Thyroid gland (tissue), 4 donors: ENCODE data around the gene BEST2. TPM values are rescaled to one million over a fixed set of nuclear protein-coding genes. Genes with fewer than 3 reads are reported as not detected.

ENCODE experiments used
- DNase-seq, 2 donors: peaks; one replicate each; pipeline ENCODE4 v3.0.0-alpha.2; 2019
- H3K27ac ChIP-seq, 3 donors: fragments of 200-600 bp; sonication (generic); 1 replicate in 2 of 3; 2 replicates in 1 of 3; pipeline ENCODE4 v1.5.1; 2016 to 2019; ENCODE audit warnings: mild to moderate bottlenecking in 1 of 3, moderate library complexity in 1 of 3
- H3K27me3 ChIP-seq: fragments of 200-600 bp; sonication (generic); one replicate; pipeline ENCODE4 v1.5.1; 2019
- H3K36me3 ChIP-seq, 2 donors: fragments of 200-600 bp; sonication (generic); one replicate each; pipeline ENCODE4 v1.5.1; 2016 to 2019
- H3K4me1 ChIP-seq, 2 donors: fragments of 200-600 bp; sonication (generic); one replicate each; pipeline ENCODE4 v1.5.1; 2017 to 2019
- H3K4me3 ChIP-seq, 3 donors: fragments of 200-600 bp; sonication (generic); replicated peaks in 1 of 3; 1 replicate in 2 of 3; 2 replicates in 1 of 3; pipeline ENCODE4 v1.5.1; 2016; ENCODE audit warnings: mild to moderate bottlenecking in 1 of 3
- H3K9me3 ChIP-seq: fragments of 200-600 bp; sonication (generic); one replicate; pipeline ENCODE4 v1.5.1; 2017
- CTCF ChIP-seq, 6 experiments: fragments of 200-600 bp in 3 of 6; fragments of 450-650 bp in 3 of 6; sonication (generic) in 3 of 6; IDR thresholded peaks; one replicate each; pipeline ENCODE4 v1.5.1; 2016 to 2019; ENCODE audit warnings: antibody characterized with exemption in 6 of 6, mild to moderate bottlenecking in 2 of 6, inconsistent platforms in 1 of 6, moderate library complexity in 1 of 6
- POLR2A ChIP-seq, 2 donors: fragments of 450-650 bp; IDR thresholded peaks; one replicate each; pipeline ENCODE4 v1.6.1; 2017; ENCODE audit warnings: antibody characterized with exemption in 2 of 2, mild to moderate bottlenecking in 2 of 2, moderate library complexity in 1 of 2
- WGBS, 2 donors: methylation state at CpG; one replicate each; pipeline ENCODE4 v1.1.5; 2017; 5-methylcytosine and 5-hydroxymethylcytosine counted together
- intact Hi-C: fragments of 100-400 bp; cut with DNase I; formaldehyde crosslinking; loops from one replicate; pipeline ENCODE4 v1.15.1; 2023
- total RNA-seq, 4 donors: library from RNA; depleted of rRNA; stranded (reverse); fragments of >200 nt; gene quantifications; one replicate each; pipeline ENCODE4 v1.2.3, GENCODE V29; 2016

BEST2 gene
- total RNA-seq, 4 donors from 2014 or later, result not detected

GRCh38 chr19:12800923-12801465 is 49.4 kb downstream of the BEST2 start:
- no peak for TF ChIP-seq POLR2A (IDR thresholded peaks at IDR 0.05)
- TF ChIP-seq CTCF (IDR thresholded peaks at IDR 0.05), result no peak
- intact Hi-C loops, result no loop called here
- DNase-seq, result peak in 1 of 2 donors; percentile 26

GRCh38 chr19:12801466-12802266 is 50.1 kb downstream of the BEST2 start, which contains the start of the genes PRDX2 and THSD8:
TSS of gene PRDX2 (minus strand) at chr19:12801800. CDS start at chr19:12801261, 539 bp downstream.
TSS of gene THSD8 (plus strand) at chr19:12802069. CDS start at chr19:12802072, 3 bp downstream.
- Histone ChIP-seq H3K36me3 (no peaks in the 10 kb centered on the region), H3K27me3 (no peaks in the 10 kb centered on the region), H3K4me3 (peak within 1 kb of the TSS; percentile 58 to 97 (median 86)), H3K4me1 (peaks cover 15 to 19% of the 10 kb centered on the region in 2 donors), H3K27ac (peak within 1 kb of the TSS; percentile 35 to 56 (median 39)), H3K9me3 (no peaks in the 10 kb centered on the region)
- DNase-seq, result peak; percentile 83 to 88
- WGBS, 2 donors, result 0 to 1% methylated on average over 15 to 40 of the region's 78 CpGs
- peak in 2 of 6 experiments; percentile 4 to 11 for TF ChIP-seq CTCF (IDR thresholded peaks at IDR 0.05)
- peak; percentile 39 to 96 for TF ChIP-seq POLR2A (IDR thresholded peaks at IDR 0.05)
- intact Hi-C loops, result no loop called here

More at GRCh38 chr19:12800923-12801465, 49.4 kb downstream of the BEST2 start:
- peak overlapping the region; percentile 58 to 97 (median 86) for H3K4me3 ChIP-seq
- H3K27me3 ChIP-seq, result no peaks in the 10 kb centered on the region
- H3K27ac ChIP-seq, result peak overlapping the region; percentile 35 to 56 (median 39)
- no peaks in the 10 kb centered on the region for H3K36me3 ChIP-seq
- H3K4me1 ChIP-seq, result peaks cover 18 to 20% of the 10 kb centered on the region in 2 donors
- 3 to 12% methylated on average over 6 to 19 of the region's 38 CpGs for WGBS, 2 donors
- no peaks in the 10 kb centered on the region for H3K9me3 ChIP-seq

DNA sequence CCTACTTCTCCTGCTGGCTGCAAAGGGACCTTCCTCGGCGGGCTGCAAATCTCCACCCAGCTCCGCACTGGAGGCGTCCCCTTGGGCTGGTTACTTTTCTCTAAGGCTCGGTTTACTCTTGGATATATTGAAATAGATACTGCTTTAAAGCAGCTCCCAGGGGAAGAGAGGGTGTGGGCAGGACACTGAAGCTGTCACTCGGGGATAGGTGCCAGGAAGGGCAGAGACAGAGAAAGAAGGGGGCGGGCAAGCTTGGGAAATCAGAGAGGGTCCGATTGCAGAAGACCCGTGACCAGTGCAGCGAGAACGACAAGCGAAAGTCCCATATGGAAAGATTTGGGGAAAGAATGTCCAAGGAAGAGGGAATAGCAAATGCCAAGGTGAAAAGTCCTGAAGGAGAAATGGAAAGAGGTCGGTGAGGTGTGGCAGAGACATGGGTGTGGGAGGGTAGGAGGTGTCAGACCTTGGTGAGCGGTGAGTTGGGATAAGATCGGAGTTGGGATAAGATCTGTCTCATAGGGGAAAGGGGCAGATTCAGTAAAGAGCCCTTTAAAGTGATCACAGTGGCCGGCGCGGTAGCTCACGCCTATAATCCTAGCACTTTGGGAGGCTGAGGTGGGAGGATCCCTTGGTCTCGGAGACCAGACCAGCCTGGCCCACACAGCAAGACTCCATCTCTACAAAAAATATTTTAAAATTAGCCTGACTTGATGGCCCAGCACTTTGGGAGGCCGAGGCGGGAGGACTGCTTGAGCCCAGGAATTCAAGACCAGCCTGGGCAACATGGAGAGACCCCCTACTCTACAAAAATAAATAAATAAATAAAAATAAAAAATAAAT is 50.9 kb downstream of the BEST2 start:
- H3K36me3 ChIP-seq, result no peaks in the 10 kb centered on the region
- H3K4me1 ChIP-seq, result peaks cover 21 to 26% of the 10 kb centered on the region in 2 donors
- no peak for TF ChIP-seq POLR2A (IDR thresholded peaks at IDR 0.05)
- no peak for TF ChIP-seq CTCF (IDR thresholded peaks at IDR 0.05)
- 43 to 50% methylated on average over 21 to 22 of the region's 22 CpGs for WGBS, 2 donors
- H3K27ac ChIP-seq, result no peak overlapping the region
- no peaks in the 10 kb centered on the region for H3K27me3 ChIP-seq
- DNase-seq, result no peak
- intact Hi-C loops, result no loop called here
- H3K9me3 ChIP-seq, result no peaks in the 10 kb centered on the region
- H3K4me3 ChIP-seq, result peak overlapping the region in 2 of 3 donors; percentile 39 to 58

GRCh38 chr19:12804051-12804450 is 52.5 kb downstream of the BEST2 start:
- Histone ChIP-seq H3K36me3 (no peaks in the 10 kb centered on the region), H3K27ac (no peak overlapping the region), H3K4me3 (no peak overlapping the region), H3K27me3 (no peaks in the 10 kb centered on the region), H3K4me1 (peaks cover 21 to 26% of the 10 kb centered on the region in 2 donors), H3K9me3 (no peaks in the 10 kb centered on the region)
- no peak for DNase-seq
- TF ChIP-seq POLR2A (IDR thresholded peaks at IDR 0.05) (no peak), CTCF (IDR thresholded peaks at IDR 0.05) (no peak)
- 95% methylated on average over 26 of the region's 26 CpGs for WGBS, 2 donors
- intact Hi-C loops, result no loop called here
